Eye (tissue), 1 donor: Measurements from ENCODE around the gene FARSB.
A peak's percentile ranks its signal among the peaks of the same experiment; 100 is the strongest.
"Not testable (repeated sequence)": the region's sequence is repeated elsewhere in the genome, so short reads cannot be mapped to it uniquely, and the experiment has no call there.

Experiments
- DNase-seq: peaks from one replicate; pipeline ENCODE4 v3.0.0-alpha.2; 2015

Gene FARSB

DNA sequence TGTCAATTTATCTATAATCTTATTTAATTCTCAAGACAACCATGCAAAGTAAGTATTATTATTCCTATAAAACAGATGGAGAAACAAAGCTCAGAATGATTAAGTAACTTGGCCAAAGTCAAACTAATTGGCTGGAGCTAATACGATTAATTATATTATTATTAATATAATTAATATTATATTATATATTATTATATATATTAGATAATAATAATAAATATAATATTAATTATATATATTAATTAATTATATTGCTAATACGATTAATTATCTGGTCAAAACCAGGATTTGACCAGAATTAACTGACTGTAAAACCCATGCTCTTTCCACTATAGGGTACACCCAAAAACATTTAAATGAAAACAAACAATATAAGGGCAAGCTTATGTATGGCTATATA is 52.4 kb downstream of the FARSB start:
- DNase-seq, result no peak

GRCh38 chr2:222598611-222599010 is 57.3 kb downstream of the FARSB start:
- no peak for DNase-seq

DNA sequence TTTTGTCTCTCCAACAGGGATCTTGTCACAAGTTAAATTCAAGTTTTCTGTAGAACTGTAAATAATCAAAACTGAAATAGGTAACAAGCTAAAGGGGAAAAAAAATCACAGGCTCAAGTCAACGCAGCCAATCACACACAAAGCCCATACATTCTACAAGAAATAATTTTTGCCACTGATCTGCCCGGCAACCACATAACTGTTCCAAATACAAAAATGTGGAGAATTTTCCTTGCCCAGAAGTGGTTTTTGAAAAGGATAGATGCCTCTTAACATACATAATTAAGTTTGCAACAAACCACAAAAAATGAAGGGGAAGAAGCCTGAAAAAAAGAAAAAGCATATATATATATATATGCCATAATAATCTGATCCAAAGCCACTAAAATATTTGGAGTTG is 60.3 kb downstream of the FARSB start:
- no peak for DNase-seq

GRCh38 chr2:222594679-222595078 is 61.2 kb downstream of the FARSB start:
- no peak for DNase-seq

- no peak for DNase-seq
Observed at GRCh38 chr2:222592176-222592575, 63.7 kb downstream of the FARSB start.

GRCh38 chr2:222591661-222592060 is 64.2 kb downstream of the FARSB start:
- DNase-seq, result no peak

DNA sequence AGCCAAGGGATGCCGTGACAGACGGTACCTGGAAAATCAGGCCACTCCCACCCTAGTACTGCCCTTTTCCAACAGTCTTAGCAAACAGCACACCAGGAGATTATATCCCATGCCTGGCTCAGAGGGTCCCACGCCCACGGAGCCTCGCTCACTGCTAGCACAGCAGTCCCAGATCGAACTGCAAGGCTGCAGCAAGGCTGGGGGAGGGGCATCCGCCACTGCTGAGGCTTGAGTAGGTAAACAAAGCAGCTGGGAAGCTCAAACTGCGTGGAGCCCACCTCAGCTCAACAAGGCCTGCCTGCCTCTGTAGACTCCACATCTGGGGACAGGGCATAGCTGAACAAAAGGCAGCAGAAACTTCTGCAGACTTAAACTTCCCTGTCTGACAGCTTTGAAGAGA is 71.3 kb downstream of the FARSB start:
- not testable (repeated sequence) for DNase-seq

DNA sequence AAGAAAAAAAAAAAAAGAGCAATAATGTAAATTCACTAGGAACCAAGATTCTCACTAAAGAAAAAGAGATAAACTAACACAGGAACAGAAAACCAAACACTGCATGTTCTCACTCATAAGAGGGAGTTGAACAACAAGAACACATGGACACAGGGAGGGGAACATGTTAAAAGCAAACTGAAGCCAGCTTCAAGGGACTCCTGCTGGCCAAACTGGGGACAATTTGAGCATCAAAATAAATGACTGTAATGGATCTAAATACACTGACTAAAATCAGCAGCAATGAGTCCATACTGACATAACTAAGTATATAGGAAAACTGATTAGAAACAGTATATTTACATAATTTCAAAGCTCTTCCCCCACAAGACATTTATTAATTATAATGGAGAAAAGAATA is 73.0 kb downstream of the FARSB start:
- no peak for DNase-seq

DNA sequence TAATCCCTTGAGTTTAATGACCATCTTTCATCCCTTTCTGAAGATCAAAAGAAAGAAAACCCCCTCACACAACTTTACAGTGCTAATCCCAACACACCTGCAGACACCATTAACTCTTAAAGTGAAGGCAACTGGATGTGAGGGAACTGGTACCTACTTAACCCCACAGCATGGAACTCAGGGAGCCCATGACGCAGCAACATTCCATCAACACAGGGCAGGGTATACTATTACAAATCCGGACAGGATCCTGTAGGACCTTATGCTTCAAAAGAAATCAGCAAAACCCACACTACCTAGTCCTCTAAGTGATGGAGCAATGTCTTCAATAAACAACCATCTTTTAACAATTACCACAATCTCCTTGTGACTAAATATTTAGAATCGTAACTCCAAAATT is 78.6 kb downstream of the FARSB start:
- no peak for DNase-seq

- DNase-seq, result no peak
Observed at GRCh38 chr2:222576171-222577081, 79.5 kb downstream of the FARSB start.

DNA sequence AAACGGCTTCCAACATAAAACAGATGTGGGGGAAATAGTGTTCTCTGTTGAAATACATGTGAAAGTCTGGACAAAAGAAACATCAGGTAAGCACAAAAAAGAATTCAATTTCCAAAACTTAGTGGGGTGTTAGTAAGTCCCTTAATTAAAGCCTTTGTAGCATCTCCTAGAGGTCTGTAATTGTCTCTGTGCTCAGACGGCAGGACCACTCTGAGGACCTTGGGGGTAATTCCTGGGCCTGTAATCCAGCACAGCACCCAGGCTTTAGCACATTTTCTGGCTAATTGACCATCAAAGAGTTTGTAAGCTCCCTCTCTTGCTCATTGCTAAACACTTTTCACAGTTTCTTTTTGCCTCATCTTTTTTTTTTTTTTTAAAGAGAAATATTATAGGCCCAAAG is 80.3 kb downstream of the FARSB start:
- DNase-seq, result no peak

DNA sequence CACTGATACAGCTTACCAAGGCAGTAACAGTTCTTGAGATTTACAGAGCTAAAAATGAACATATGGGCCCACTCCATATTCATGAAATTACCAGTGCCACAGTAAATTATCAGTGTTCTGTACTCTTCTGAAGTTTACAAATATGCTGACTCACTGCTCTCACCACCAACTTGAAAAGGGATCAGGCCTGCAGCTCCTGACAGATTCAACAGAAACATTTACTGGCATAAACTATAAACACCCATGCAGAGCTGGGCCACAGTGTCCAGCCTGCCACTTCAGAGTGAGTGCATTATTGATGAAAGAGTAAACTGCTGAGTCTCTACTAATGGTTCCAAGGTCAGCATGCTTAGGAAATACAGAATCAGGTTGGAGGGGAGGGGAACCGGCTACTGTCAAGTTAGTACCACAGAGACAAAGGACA is 83.1 kb downstream of the FARSB start:
- DNase-seq, result peak; percentile 56

- DNase-seq, result no peak
Observed at GRCh38 chr2:222572264-222572721, 83.6 kb downstream of the FARSB start.

- no peak for DNase-seq
Observed at GRCh38 chr2:222569826-222570225, 86.1 kb downstream of the FARSB start.

DNA sequence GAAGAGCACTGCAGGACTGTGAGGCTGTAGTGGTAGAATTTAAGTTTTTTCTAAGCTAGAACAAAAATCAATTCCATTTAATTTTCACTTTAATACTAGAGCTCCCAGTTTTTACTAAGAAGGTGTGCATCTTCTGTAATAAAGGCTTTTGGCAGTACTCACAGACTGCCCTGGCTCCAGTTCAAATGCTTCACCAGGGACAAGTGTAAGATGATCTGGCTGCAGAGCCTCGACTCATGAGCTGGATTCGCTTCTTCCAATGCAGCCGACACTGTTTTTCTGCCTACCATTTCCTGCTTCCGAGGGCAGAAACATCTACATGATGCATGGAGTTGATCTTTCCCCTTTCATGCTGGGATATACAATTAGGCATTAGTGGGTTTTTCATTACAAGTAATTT is 87.0 kb downstream of the FARSB start:
- no peak for DNase-seq

- DNase-seq, result no peak
Observed at GRCh38 chr2:222566229-222566628, 89.7 kb downstream of the FARSB start.

DNA sequence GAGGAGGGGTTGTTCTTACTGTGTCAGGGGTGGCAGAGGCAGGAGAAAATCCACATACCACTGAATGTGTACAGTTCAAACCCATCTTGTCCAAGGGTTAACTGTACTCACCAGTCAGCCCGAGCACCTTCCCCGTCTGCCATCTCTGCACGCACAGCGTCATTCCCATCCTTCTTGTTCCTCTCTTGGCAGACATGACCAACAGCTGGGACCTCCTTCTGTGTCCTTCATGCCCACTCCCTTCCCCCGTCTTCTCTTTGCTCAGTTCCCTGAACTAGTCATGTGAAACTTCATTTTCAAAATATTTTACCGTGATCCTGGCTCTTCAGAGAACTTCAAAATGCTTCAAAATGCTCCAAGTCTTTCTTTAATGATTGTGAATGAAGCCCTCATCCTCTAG is 92.0 kb downstream of the FARSB start:
- no peak for DNase-seq

GRCh38 chr2:222563106-222563718 is 92.7 kb downstream of the FARSB start:
- no peak for DNase-seq

DNA sequence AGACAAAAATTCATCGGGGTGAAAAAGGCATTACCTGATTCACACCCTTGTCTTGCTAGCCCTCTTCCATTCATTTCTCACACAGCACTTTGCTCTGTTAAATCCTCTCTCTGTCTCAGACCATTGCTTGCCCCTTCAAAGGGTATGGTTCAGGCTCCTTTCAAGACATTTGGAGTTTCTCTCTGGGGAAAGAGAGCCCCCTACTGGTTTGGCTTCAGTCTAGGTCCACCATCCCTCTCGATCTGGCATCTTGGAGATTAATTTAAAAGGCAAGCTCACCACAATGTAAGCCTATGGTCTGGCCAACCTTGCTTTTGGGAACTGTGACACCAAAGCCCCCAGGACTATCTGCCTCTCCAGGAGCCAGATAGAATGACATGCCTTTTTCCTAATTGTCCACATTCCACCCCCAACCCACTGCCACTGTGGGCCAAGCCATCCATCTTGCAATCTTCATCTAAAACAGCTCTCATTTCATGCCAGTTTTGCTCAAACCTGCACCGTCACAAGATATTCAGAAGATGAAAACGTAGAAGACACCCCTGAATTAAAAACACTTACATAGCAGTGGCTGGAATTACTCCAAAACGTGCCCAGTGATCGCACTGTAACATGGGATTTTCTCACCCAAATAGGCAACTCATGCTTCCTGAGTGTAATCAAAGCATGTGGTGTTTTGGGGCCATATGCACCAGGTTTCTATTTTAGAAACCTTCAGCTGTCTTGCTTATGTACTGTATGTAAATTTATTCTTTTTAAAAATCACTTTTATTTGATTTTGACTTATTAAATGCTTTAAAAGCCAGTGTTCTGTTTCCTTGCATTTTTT is 93.9 kb downstream of the FARSB start:
- DNase-seq, result peak; percentile 91

- DNase-seq, result no peak
Observed at GRCh38 chr2:222561151-222561550, 94.7 kb downstream of the FARSB start.

GRCh38 chr2:222554517-222554916 is 101.4 kb downstream of the FARSB start:
- no peak for DNase-seq

DNA sequence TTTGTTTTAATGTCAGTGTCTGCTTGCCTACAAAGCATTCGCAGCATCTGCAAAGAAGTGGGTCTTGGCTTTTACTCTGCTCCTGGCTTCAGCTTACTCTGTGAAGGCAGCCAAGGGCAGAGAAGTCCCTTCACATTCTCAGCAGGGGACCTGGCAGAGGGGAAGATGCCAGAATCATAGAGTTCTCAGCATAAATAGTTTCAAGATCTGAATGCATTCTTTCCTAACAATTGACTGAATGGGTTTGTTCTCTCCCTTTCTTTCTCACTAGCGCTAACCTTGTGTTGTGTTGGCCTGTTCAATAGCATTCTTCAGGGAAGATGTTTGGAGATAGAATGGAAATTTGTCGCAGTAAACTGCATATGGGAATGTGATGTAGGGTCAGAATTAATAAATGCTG is 106.9 kb downstream of the FARSB start:
- DNase-seq, result peak; percentile 62

- peak; percentile 54 for DNase-seq
Observed at GRCh38 chr2:222547083-222547482, 108.8 kb downstream of the FARSB start.
